ENCODE data around the gene RASGEF1B. TPM values are rescaled to one million over a fixed set of nuclear protein-coding genes. Genes with fewer than 3 reads are reported as not detected.

Gene RASGEF1B
- total and polyA plus RNA-seq, 2 donors (not counting 3 experiments of a cell fraction or from before 2014, with no cell fraction given), result not detected

- DNase-seq (ENCODE audit: low read depth, low spot score) (no peak), FAIRE-seq (no peak)
- H2AFZ ChIP-seq (ENCODE audit: low read depth, low read length), result no peak overlapping the region
- ChIA-PET CTCF (no interaction called here), POLR2A (no interaction called here)
- no peak overlapping the region for H3K27ac ChIP-seq (ENCODE audit: insufficient read depth, low read depth, low read length)
- H3K27me3 ChIP-seq (ENCODE audit: control insufficient read depth in 2 of 2, insufficient read depth in 2 of 2, low read length in 2 of 2), result no peaks in the 10 kb centered on the region
- H3K9me1 ChIP-seq (replicated peaks; ENCODE audit: control insufficient read depth, extremely low read depth, insufficient read depth, low read length), result no peaks in the 10 kb centered on the region
- no peak overlapping the region for H3K4me2 ChIP-seq (ENCODE audit: insufficient read depth, low read length)
- no peaks in the 10 kb centered on the region for H3K9me3 ChIP-seq (replicated peaks; ENCODE audit: control insufficient read depth, insufficient read depth, low read length)
- BruUV-seq (replicated peaks), result no TSS peak
- dilution Hi-C loops (cut with MboI; ENCODE audit: extremely low pct_ligation_motif_present, low sequenced_read_pairs) (no loop called here), intact Hi-C loops (cut with micrococcal nuclease) (no loop called here)
- H4K20me1 ChIP-seq (replicated peaks; ENCODE audit: control insufficient read depth, extremely low read depth, insufficient read depth, low read length), result no peaks in the 10 kb centered on the region
- no peaks in the 10 kb centered on the region for H3K4me1 ChIP-seq (ENCODE audit: control insufficient read depth, extremely low read depth, insufficient read depth, low read length)
- H3K36me3 ChIP-seq (ENCODE audit: control insufficient read depth in 2 of 2, extremely low read depth in 1 of 2, insufficient read depth in 2 of 2, low read length in 2 of 2), result no peaks in the 10 kb centered on the region
- H3K4me3 ChIP-seq (replicated peaks in 1 of 3; ENCODE audit: insufficient read depth in 1 of 3, low read depth in 1 of 3, low read length in 3 of 3), result no peak overlapping the region
- no peak overlapping the region for H3K9ac ChIP-seq (replicated peaks; ENCODE audit: extremely low read depth, insufficient read depth, low read length)
- H3K79me2 ChIP-seq (ENCODE audit: control insufficient read depth, insufficient read depth, low read length), result no peaks in the 10 kb centered on the region
- TF ChIP-seq MAX (IDR thresholded peaks at IDR 0.05; ENCODE audit: insufficient read depth, insufficient read length) (no peak), MYC (IDR thresholded peaks at IDR 0.05; ENCODE audit: low read depth, low read length) (no peak), CTCF (IDR thresholded peaks at IDR 0.05; ENCODE audit: extremely low read depth in 1 of 2, insufficient read depth in 1 of 2, low read depth in 1 of 2, low read length in 2 of 2) (no peak), EZH2 (IDR thresholded peaks at IDR 0.05; ENCODE audit: borderline replicate concordance, low read depth, low read length, severe bottlenecking) (no peak), JUN (IDR thresholded peaks at IDR 0.05; ENCODE audit: borderline replicate concordance, insufficient read depth, insufficient read length, low read depth) (no peak), FOS (IDR thresholded peaks at IDR 0.05; ENCODE audit: borderline replicate concordance, insufficient read depth, low read length) (no peak), POLR2A (IDR thresholded peaks at IDR 0.05; ENCODE audit: low read depth, low read length) (no peak), GATA2 (IDR thresholded peaks at IDR 0.05; ENCODE audit: insufficient read depth, insufficient read length, low read depth, low read length) (no peak), POLR2AphosphoS5 (IDR thresholded peaks at IDR 0.05; ENCODE audit: insufficient read depth, low read depth, low read length) (no peak)
Observed at GRCh38 chr4:81506731-81507130, 35.0 kb upstream of the RASGEF1B start.

Data from endothelial cell of umbilical vein (primary cell).